ENCODE measurements around the gene TBCD.

Gene TBCD

DNA sequence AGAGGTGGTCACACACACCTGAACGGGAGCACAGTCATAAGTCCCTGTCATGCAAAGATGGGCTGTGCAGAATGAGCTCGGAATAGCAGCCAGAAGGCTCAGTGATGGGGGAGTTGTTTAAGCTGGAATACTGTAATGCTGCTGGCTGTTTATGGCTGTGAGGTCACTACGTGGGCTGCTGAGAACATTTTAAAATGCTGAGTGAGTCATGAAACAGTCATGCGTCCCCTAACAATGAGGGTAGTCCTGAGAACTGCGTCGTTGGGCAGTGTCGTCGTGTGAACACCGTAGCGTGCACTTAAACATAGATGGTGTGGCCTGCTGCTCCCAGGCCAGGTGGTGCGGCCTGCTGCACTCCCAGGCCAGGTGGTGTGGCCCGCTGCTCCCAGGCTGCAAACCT is 39.7 kb downstream of the TBCD start:
- DNase-seq (ENCODE audit: low spot score): peak; percentile 22

DNA sequence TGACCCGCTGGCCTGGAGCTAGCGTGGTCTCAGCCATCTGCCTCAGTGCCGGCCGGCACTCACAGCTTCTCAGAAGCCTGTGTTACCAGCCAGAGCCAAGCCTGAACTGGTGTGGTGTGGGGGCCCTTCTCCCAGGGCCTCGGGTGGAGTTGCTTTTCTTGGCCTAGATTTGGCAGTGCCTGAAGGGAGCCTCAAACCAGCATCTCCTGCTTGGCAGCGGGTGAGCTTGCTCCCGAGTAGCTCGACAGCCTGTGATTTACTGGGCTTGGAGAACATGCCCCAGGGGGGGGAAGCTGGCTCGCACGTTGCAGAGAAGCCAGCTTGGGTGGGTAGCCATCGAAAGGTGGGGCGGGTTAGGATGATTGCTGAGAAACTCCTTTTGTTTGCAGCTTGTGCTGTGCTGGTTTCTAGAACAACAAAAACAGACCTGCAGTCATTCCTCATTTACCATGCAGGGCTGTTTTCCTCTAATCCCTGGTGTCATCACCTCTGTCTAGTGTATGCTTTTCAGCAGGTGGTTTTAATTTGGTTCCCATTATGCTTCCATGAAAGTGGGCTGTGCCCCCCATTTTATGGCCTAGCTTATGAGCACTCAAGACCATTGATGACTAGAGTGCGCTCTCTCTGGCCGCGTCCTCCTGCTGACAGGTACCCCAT is 42.2 kb downstream of the TBCD start:
- no peak for DNase-seq (ENCODE audit: low spot score)

DNA sequence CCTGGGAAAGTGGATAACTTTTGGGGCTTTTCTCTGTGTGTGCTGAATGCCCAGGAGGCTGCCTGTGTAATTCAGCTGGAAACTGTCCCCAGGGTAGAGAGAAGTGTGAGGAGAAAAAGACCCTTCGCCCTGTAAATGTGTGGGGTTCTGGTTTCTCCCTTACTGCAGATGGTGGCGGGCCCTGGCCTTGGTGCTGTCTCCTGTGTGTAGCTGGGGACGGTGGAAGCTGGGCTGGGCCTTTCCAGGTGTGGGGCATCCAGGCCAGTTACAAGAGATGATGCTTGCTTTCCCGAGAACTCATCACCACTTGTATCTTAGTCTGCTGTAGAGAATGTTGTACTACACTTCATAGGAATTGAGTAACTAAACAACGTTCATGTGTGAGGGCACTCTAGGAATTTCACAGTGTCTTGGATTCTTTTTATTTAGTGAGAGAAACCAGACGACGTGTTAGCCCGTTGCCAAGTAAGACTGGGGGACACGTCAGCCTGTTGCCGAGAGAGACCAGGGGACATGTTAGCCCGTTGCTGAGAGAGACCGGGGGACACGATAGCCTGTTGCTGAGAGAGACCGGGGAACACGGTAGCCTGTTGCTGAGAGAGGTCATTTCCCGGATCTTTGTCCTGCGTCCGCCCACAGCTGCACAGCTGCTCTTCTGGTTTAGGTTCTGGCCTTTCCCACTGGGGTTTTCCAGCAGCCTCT is 43.1 kb downstream of the TBCD start:
- DNase-seq (ENCODE audit: low spot score): peak; percentile 49

DNA sequence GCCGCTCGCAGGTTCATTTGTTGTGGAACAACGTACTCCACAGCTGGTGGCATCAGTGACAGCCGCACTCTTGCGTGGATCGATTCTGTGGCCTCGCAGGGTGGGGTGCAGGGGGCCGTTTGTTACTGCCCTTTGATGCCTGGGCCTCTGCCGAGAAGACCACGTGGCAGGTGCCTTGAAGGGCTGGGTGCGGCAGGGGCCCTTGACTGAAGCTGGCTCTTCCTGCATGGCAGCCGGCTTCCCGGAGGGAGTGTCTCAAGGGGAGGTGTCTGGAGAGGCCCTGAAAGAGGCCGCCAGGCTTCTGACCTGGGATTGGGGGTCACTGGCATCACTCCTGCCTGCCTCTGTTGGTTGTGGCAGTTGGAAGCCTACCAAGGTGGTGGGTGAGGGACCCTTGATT is 43.8 kb downstream of the TBCD start:
- DNase-seq (ENCODE audit: low spot score): no peak

DNA sequence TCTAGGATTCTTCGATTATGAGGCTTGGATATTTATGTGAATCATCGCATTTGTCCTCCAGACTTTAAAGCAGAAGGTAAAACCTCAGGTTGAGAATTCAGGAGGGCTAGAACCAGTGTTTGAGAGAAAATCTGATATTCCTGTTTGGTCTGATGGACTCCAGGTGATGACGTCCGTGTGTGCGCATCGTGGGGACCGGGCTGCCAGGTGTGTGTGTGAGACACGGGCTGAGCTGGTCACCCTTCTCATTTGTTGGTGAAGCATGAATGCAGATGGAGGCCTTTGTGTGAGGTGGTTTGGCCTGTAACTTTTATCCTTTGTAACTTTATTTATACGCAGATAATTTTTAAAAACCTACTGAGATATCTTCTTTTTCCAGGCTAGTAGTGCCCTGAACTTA is 45.2 kb downstream of the TBCD start:
- no peak for DNase-seq (ENCODE audit: low spot score)

DNA sequence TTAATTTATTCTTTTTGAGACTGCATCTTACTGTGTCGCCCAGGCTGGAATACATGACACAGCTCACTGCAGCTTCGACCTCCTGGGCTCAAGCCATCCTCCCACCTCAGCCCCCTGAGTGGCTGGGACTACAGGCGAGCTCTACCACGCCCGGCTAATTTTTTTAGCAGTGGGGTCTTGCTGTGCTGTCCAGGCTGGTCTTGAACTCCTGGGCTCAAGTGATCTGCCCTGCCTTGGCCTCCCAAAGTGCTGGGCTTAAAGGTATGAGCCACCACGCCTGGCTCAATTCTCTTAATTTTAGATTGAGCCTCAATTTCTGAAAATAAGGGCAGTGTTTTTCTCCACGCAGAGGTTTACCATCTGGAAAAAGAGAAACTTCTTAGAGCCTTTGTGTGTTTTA is 46.9 kb downstream of the TBCD start:
- no peak for DNase-seq (ENCODE audit: low spot score)

DNA sequence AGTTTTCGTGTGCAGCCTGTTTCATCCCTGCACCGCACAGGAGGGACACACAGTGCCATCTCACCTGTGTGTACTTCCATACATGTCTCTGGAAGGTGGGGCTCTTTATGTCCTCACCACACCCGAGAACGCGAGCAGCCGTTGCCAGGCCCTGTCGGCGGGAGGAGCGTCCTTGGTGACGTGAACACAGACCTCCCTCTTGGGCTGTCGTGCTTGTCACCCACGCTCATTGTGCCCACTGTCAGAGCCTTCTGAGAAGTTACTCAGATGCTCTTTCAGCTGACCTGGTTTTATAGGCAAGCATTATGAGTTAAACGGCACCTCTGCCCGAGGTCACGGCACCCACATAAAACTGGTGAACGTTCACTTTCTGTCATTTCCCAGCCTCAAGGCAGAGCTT is 47.7 kb downstream of the TBCD start:
- no peak for DNase-seq (ENCODE audit: low spot score)

DNA sequence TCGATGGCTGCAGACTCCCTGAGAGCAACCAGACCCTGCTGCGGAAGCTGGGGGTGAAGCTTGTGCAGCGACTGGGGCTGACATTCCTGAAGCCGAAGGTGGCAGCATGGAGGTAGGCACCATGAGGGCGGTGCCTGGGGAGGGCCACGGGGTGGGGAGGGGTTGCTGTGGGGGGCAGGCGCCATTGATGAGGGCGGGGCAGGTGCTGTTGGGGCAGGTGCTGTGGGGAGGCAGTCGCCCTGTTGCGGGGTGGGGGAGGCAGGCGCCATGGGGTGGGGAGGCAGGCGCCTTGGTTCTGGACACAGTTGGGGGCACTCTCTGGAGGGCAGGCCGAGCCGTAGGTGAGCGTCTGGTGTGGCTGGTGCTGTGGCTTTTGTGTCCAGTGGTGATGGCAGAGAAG is 49.0 kb downstream of the TBCD start:
- DNase-seq (ENCODE audit: low spot score): no peak

DNA sequence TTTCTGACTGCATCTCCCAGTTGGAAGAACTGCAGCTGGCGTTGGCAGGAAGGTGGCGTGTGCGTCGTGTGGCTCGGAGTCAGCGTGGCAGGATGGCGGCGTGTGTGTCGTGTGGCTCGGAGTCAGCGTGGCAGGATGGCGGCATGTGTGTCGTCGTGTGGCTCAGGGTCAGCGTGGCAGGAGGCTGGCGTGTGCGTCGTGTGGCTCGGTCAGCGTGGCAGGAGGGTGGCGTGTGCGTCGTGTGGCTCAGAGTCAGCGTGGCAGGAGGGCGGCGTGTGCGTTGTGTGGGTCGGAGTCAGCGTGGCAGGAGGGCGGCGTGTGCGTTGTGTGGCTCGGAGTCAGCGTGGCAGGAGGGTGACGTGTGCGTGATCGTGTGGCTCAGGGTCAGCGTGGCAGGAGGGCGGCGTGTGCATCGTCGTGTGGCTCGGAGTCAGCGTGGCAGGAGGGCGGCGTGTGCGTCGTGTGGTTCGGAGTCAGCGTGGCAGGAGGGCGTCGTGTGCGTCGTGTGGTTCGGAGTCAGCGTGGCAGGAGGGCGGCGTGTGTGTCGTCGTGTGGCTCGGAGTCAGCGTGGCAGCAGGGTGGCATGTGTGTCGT is 49.6 kb downstream of the TBCD start:
- DNase-seq (ENCODE audit: low spot score): no peak

DNA sequence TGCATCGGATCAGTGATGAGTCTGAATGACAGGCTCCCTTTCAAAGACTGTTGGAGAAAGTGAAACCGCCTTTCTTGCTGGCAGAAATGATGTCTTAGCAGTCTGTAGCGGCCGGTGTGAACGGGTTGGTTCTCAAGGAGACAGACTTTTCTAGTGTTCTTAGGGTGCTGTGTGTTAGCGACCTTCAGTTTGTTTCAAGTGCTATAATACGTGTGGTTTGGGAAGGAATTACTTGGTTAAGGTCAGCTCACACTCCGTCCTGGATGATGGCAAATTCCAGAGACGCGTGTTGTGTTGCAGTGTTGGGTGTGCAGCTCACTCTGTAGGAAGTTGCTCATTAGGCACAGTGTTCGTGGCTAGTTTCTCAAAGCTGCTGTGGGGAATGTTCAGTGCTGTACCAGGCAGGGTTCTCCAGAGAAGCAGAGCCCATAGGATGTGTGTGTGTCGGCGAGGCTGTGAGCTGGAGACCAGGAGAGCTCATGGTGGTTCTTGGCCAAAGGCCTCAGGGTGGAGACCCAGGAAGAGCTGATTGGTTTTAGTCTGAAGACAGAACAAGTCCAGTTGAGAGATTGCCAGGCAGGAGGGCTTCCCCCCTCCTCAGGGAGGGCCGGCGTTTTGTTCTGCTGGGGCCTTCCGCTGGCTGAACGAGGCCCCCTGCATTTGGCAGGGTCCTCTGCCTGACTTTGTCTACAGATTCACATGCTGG is 50.4 kb downstream of the TBCD start:
- peak; percentile 23 for DNase-seq (ENCODE audit: low spot score)

DNA sequence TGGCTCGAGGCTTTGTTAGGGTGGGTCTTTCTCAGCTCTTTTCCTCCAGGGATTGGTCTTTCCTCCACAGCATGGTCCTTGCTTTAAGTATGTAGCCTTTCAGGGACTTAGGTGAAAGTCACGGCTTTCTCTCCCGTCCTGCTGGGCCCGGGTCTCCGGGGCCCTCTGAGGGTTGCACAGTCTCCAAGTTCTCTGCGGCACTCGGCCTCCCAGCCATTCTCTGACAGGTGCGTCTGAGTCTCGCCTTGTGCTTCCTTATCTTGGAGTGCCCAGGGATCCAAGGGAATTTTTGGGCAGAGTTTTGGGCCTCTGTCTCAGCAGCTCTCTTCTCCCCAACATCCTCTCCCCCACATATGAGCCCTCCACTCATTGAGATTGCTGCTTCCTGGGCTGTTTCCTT is 51.3 kb downstream of the TBCD start:
- DNase-seq (ENCODE audit: low spot score): no peak

DNA sequence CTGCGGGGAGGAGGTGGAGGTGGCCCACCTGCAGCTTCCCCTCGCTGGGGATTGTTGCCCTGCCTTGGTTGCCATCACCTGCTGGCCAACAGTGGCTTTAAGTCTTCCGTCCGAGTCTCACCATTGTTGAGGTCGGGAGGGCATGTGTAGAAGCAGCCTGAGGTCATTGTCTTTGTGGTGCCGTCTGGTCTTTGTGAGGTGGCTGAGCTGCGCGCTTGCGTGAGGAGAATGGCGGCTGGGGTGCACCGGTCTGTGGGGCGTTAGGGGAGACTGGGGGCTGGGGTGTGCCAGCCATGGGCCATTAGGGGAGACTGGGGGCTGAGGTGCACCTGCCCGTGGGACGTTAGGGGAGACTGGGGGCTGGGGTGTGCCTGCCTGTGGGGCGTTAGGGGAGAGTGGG is 51.7 kb downstream of the TBCD start:
- DNase-seq (ENCODE audit: low spot score): no peak

DNA sequence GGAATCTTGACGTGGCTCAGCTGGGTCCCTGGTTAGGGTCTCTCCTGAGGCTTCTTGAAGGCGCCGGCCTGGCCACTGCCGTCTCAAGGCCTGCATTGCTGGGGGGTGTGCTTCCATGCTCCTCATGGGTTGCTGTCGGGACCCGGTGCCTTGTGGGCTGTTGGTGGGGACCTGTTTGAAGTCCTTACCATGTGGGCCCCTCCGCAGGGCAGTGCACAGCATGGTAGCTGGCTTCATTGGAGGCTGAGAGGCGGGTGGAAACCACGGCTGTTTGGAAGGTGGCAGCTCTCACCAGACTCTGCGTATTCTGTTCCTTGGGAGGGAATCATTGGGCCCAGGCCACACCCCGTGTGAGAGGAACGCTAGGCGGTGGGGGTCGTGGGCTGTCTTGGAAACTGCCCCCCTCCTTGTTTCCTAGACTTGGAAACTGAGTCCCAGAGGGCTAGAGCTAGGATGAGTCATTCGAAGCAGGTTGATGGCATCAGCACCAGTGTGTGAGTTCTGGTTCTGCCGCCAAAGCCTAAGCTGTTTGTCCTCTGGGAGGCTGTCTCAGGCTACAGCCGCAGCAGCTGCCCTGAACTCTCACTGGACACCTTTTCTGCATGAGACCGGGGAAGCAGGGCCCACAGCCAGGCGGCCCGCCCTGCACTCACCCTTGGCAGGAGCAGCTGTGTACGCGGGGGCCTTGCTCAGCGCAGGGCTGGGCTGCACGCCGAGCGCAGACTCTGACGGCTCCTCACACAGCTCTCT is 52.8 kb downstream of the TBCD start:
- no peak for DNase-seq (ENCODE audit: low spot score)

DNA sequence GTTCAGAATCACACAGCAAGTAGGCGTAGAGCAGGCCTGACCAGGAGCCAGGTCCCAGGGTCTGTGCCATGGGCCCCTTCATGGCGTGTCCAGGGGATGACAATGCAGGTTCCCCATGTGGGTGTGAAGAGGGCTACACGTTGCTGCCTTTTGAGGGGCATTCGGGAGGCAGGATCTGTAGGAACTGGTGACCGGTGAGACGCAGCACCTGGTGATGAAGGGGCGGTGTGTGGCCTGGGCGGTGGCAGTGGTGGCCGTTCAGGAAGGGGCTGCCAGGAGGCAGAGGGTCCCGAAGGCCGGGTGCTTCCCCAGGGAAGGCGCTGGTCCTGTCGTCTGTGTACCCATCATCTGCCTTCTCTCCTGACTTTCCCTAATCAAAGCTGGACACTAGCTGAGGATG is 53.4 kb downstream of the TBCD start:
- DNase-seq (ENCODE audit: low spot score): no peak

DNA sequence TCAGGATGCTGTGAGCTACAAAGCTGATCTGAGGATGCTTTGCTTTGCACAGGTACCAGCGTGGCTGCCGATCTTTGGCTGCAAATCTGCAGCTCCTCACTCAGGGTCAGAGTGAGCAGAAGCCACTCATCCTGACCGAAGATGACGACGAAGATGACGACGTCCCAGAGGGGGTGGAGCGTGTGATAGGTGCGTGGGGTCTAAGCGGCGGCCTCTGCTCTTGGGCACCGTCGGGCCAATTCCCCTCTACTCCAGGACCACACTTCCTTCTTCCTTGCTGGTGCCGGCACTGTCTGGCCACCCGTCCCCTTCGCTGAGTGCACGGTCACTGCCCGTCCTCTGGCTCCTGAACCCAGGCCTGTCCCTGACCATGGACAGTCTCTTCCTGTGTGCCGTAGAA is 54.0 kb downstream of the TBCD start:
- DNase-seq (ENCODE audit: low spot score): no peak

DNA sequence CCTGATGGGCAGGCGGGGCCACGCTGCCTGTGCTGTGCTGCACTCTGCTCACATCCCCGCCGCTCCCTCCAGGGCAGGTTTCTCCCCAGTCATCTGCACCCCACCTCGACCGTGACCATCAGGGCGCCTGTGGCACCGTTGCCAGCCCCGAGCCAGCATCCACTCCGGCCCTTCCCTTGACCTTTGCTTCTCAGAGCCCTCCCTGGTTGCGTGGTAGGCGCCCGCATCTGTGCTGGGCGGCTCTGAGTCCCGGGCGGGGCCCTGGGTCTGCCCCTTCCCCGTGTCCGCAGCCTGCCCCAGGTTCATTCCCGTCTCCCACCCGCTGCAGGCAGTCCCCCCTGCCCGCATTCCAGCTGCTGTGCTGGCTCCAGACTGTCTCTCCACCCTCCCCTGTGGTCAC is 54.8 kb downstream of the TBCD start:
- DNase-seq (ENCODE audit: low spot score): no peak

DNA sequence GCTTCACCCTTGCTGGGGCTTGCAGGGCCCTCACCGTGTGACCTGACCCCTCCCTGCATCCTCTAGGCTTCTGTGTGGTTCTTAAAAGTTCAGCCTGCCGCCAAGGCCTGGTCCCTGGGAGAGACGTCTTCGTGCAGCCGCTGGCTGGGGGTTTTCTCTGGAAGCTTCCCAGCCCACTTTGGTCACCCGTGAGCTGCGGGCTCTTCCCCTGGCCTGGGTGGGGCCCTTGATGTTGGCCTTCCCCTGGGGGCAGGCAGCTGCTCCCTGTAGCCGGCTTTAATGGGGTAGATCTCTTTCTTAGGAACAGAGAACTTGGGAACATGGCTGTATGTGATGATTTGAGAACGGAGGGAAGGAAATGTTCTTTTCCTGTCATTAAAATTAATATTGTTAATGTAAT is 55.2 kb downstream of the TBCD start:
- DNase-seq (ENCODE audit: low spot score): no peak

DNA sequence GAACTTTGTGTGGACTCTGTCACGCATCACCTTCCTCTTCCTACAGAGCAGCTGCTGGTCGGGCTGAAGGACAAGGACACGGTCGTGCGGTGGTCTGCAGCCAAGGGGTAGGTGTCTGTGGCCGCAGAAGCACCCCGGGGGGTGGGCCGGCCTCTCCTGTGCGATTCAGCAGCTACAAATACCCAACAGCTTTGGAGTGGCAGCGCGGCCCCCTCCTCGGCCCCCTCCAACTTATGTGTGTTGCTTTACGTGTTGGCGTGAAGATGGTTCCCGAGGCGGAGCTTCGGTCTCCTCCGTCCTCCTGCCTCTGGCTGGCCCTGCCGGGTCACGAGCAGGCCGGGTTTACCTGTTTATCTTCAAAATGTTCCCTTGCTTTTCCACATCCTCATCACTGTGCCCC is 55.7 kb downstream of the TBCD start:
- DNase-seq (ENCODE audit: low spot score): no peak

DNA sequence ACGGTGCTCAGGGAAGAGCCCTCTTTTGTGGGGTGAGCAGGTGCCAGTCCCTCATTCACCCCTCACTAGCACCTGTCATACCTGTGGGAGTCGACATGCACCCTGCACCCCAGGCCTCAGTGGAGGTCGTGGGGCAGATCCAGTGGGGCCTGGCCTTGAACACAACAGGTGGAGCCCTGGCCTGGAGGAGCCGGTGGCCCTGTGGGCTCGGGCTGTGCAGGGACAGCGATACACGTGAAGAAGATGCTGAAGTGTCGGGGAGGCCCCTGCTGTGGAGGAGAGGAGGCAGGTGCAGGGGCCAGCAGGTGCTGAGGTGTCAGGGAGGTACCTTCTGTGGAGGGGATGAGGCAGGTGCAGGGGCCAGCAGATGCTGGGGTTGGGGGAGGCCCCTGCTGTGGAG is 56.1 kb downstream of the TBCD start:
- DNase-seq (ENCODE audit: low spot score): no peak

DNA sequence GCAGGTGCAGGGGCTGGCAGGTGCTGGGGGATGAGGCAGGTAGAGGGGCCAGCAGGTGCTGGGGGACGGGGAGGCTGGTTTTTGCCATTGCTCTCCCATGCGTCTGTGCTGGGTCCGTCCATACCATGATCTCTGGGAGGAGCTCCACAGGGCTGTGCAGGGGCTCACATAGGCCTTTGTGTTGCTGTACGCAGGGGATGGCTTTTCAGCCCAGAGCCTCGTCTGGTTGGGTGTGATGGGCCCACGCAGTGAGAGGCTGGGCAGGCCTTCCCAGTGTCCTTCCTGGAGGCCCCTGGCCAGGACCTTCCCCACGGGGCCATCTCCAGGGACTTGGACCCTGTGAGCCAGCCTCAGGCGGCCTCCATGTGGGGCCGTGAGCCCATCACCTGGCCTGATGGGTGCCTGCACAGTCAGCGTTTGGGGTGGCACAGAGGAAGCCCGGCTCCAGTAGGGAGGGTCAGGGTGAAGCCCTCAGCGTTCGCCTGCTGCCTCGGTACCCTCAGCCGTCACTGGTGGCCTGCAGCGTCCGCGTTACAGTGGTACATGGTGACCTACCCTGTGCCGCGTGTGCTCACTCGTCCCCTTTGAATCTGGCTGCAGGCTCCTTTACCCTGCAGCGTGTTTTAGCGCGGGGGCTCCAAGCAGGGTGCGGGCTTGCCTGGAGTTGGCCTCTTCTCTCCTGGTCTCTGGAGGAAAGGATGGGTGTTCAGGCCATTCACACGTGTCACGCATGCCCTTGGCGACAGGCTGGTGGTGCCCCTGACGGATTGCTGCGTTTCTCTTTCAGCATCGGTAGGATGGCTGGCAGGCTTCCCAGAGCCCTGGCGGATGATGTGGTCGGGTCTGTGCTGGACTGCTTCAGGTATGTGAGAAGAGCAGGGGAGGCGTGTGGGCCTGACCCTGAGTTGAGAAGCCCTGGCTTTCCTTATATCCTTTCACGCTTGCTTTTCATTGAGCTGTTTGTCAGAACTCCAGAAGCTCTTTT is 57.3 kb downstream of the TBCD start:
- no peak for DNase-seq (ENCODE audit: low spot score)
